T-cell (primary cell): ENCODE data around the gene PNMA8C. TPM values are rescaled to one million over a fixed set of nuclear protein-coding genes. Genes with fewer than 3 reads are reported as not detected.
"Not testable (repeated sequence)": the region's sequence is repeated elsewhere in the genome, so short reads cannot be mapped to it uniquely, and the experiment has no call there.

Experiments
- ATAC-seq, 4 experiments: fragments of 200-7000 bp in 3 of 4; fragments of 150-1000 bp in 1 of 4; cut with Tn5 transposase; replicated peaks in 1 of 4; 1 replicate in 3 of 4; 2 replicates in 1 of 4; pipeline ENCODE4 v1.10.0; 2021; ENCODE audit warnings: moderate library complexity in 3 of 4, mild to moderate bottlenecking in 2 of 4, moderate number of reproducible peaks in 1 of 4
- CTCF ChIA-PET, 2 donors: fragments of 300-600 bp; sonication (Branson Sonifier 250); formaldehyde crosslinking; loops; one replicate each; lab custom pipeline; 2022; ENCODE audit warnings: antibody characterized with exemption in 2 of 2; lab: Charles Lee
- POLR2A ChIA-PET, 2 donors: fragments of 300-600 bp; sonication (Branson Sonifier 250); formaldehyde crosslinking; loops; one replicate each; lab custom pipeline; 2022; ENCODE audit warnings: antibody characterized with exemption in 2 of 2; lab: Charles Lee
- DNase-seq, 35 experiments: peaks; one replicate each; pipeline versions ENCODE4 v3.0.0 to v3.0.0-alpha.2; 2013 to 2023
- H3K27ac ChIP-seq: one replicate; pipeline ENCODE4 v1.5.1; 2013; ENCODE audit warnings: low read length
- H3K27me3 ChIP-seq, 2 experiments: replicated peaks in 1 of 2; 1 replicate in 1 of 2; 2 replicates in 1 of 2; pipeline versions ENCODE4 v1.6.1 to v1.7.0; 2013; ENCODE audit warnings: low read length in 1 of 2, mixed read lengths in 1 of 2; ENCODE audit not compliant: control insufficient read depth in 2 of 2, insufficient read depth in 2 of 2; ENCODE audit errors: extremely low read depth in 1 of 2
- H3K36me3 ChIP-seq, 2 donors: 1 replicate in 1 of 2; 2 replicates in 1 of 2; pipeline versions ENCODE4 v1.6.1 to v1.7.0; 2013; ENCODE audit warnings: low read length in 1 of 2; ENCODE audit not compliant: control insufficient read depth in 2 of 2, insufficient read depth in 1 of 2; ENCODE audit errors: extremely low read depth in 1 of 2
- H3K4me1 ChIP-seq, 2 experiments: 1 replicate in 1 of 2; 2 replicates in 1 of 2; pipeline versions ENCODE4 v1.6.1 to v1.7.0; 2013; ENCODE audit warnings: low read length in 2 of 2, mixed read lengths in 1 of 2; ENCODE audit not compliant: insufficient read depth in 2 of 2, control insufficient read depth in 1 of 2; ENCODE audit errors: extremely low read depth in 1 of 2
- H3K4me3 ChIP-seq, 2 donors: 1 replicate in 1 of 2; 2 replicates in 1 of 2; pipeline versions ENCODE4 v1.5.1 to v1.7.0; 2013; ENCODE audit warnings: mild to moderate bottlenecking in 2 of 2, low read length in 1 of 2, moderate library complexity in 1 of 2; ENCODE audit not compliant: control insufficient read depth in 1 of 2; ENCODE audit errors: extremely low read depth in 1 of 2
- H3K9me3 ChIP-seq: 2 replicates; pipeline ENCODE4 v1.7.0; 2013
- H3K27ac Mint-ChIP-seq, 2 donors: one replicate each; pipeline ENCODE4 v1.8.0; 2020 to 2021; ENCODE audit warnings: mild to moderate bottlenecking in 2 of 2, mixed read lengths in 2 of 2
- H3K27me3 Mint-ChIP-seq, 2 donors: one replicate each; pipeline ENCODE4 v1.8.0; 2021 to 2022; ENCODE audit warnings: mixed read lengths in 2 of 2
- H3K36me3 Mint-ChIP-seq: one replicate; pipeline ENCODE4 v1.8.0; 2021; ENCODE audit warnings: mixed read lengths
- H3K4me1 Mint-ChIP-seq, 3 donors: one replicate each; pipeline ENCODE4 v1.8.0; 2020 to 2022; ENCODE audit warnings: mixed read lengths in 3 of 3, mild to moderate bottlenecking in 1 of 3
- H3K4me3 Mint-ChIP-seq, 3 donors: one replicate each; pipeline ENCODE4 v1.8.0; 2020 to 2022; ENCODE audit warnings: mild to moderate bottlenecking in 3 of 3, mixed read lengths in 3 of 3, moderate library complexity in 3 of 3
- H3K9me3 Mint-ChIP-seq, 3 donors: one replicate each; pipeline ENCODE4 v1.8.0; 2020 to 2022; ENCODE audit warnings: mixed read lengths in 3 of 3
- WGBS: methylation state at CpG from one replicate; pipeline ENCODE4 v1.1.5; 2013; ENCODE audit warnings: missing lambda C conversion rate; ENCODE audit not compliant: insufficient coverage; 5-methylcytosine and 5-hydroxymethylcytosine counted together
- total RNA-seq, 35 experiments: library from RNA in 6 of 35; stranded (reverse) in 6 of 35; fragments of 120-200 nt in 1 of 35; gene quantifications; one replicate each; pipeline versions ENCODE4 v1.2.1 to v1.2.4 and lab custom pipeline; 2013 to 2026

Gene PNMA8C
- total RNA-seq, 5 donors from 2014 or later (not counting 1 experiment from before 2014, with no cell fraction given): not detected

- Histone ChIP-seq H3K4me3 (no peak overlapping the region), H3K27me3 (peaks cover 0 to 9% of the 10 kb centered on the region in 2 experiments), H3K9me3 (no peaks in the 10 kb centered on the region), H3K4me1 (no peaks in the 10 kb centered on the region), H3K27ac (no peak overlapping the region), H3K36me3 (no peaks in the 10 kb centered on the region)
- H3K9me3 Mint-ChIP-seq: no peaks in the 10 kb centered on the region
- H3K4me1 Mint-ChIP-seq: peaks cover 0 to 4% (median 0%) of the 10 kb centered on the region in 3 donors
- H3K36me3 Mint-ChIP-seq: no peaks in the 10 kb centered on the region
- H3K27me3 Mint-ChIP-seq: peaks cover 8 to 11% of the 10 kb centered on the region in 2 donors
- POLR2A ChIA-PET: no interaction called here
- ATAC-seq (no peak), DNase-seq (no peak)
- WGBS: 59% methylated on average over 5 of the region's 8 CpGs
- CTCF ChIA-PET: no interaction called here
- no peak overlapping the region for H3K27ac Mint-ChIP-seq
- no peak overlapping the region for H3K4me3 Mint-ChIP-seq
These were observed 14.2 kb upstream of the PNMA8C start for GRCh38 chr19:46442808-46443450.

GRCh38 chr19:46441866-46442265, 13.1 kb upstream of the PNMA8C start:
- Mint-ChIP-seq H3K4me1 (peaks cover 0 to 4% (median 0%) of the 10 kb centered on the region in 3 donors), H3K27me3 (peaks cover 5 to 10% of the 10 kb centered on the region in 2 donors), H3K9me3 (no peaks in the 10 kb centered on the region), H3K4me3 (no peak overlapping the region), H3K36me3 (no peaks in the 10 kb centered on the region), H3K27ac (no peak overlapping the region)
- ChIA-PET POLR2A (no interaction called here), CTCF (interaction anchor here in 1 of 2 donors (0.6 kb wide), 1 partner anchor 13 kb away, joined by 4 read pairs; no protein-coding TSS in a partner anchor)
- WGBS: no CpG with 5 or more reads among the region's 1 CpG
- Histone ChIP-seq H3K4me1 (no peaks in the 10 kb centered on the region), H3K4me3 (no peak overlapping the region), H3K27me3 (peaks cover 0 to 6% of the 10 kb centered on the region in 2 experiments), H3K9me3 (no peaks in the 10 kb centered on the region), H3K36me3 (no peaks in the 10 kb centered on the region), H3K27ac (no peak overlapping the region)
- DNase-seq (no peak), ATAC-seq (no peak)

GRCh38 chr19:46435689-46436088, 7.0 kb upstream of the PNMA8C start:
- ATAC-seq, H3K9me3 ChIP-seq, DNase-seq, H3K4me1 Mint-ChIP-seq, H3K4me3 Mint-ChIP-seq, H3K36me3 ChIP-seq, H3K4me3 ChIP-seq, H3K9me3 Mint-ChIP-seq, CTCF ChIA-PET, H3K27ac ChIP-seq, H3K4me1 ChIP-seq, H3K27ac Mint-ChIP-seq, H3K36me3 Mint-ChIP-seq: not testable (repeated sequence)
- 100% methylated on average over 2 of the region's 4 CpGs for WGBS
- peaks cover 4 to 29% of the 10 kb centered on the region in 2 experiments for H3K27me3 ChIP-seq
- POLR2A ChIA-PET: interaction anchor here in 1 of 2 donors (0.5 kb wide), 1 partner anchor 140 kb away, joined by 5 read pairs; no protein-coding TSS in a partner anchor
- peaks cover 26 to 37% of the 10 kb centered on the region in 2 donors for H3K27me3 Mint-ChIP-seq

GRCh38 chr19:46435009-46435408, 6.3 kb upstream of the PNMA8C start:
- Histone ChIP-seq H3K27me3 (peaks cover 5 to 32% of the 10 kb centered on the region in 2 experiments), H3K36me3 (no peaks in the 10 kb centered on the region), H3K4me1 (no peaks in the 10 kb centered on the region), H3K27ac (no peak overlapping the region), H3K4me3 (no peak overlapping the region), H3K9me3 (no peaks in the 10 kb centered on the region)
- DNase-seq: no peak
- ChIA-PET POLR2A (interaction anchor here in 1 of 2 donors (0.5 kb wide), 1 partner anchor 139 kb away, joined by 5 read pairs; no protein-coding TSS in a partner anchor), CTCF (no interaction called here)
- Mint-ChIP-seq H3K27me3 (peaks cover 32 to 44% of the 10 kb centered on the region in 2 donors), H3K36me3 (no peaks in the 10 kb centered on the region), H3K4me3 (no peak overlapping the region), H3K9me3 (no peaks in the 10 kb centered on the region), H3K4me1 (peaks cover 0 to under 1% (median 0%) of the 10 kb centered on the region in 3 donors), H3K27ac (no peak overlapping the region)
- 68% methylated on average over 3 of the region's 6 CpGs for WGBS
- no peak for ATAC-seq

GRCh38 chr19:46433470-46433869, 4.7 kb upstream of the PNMA8C start:
- Mint-ChIP-seq H3K27me3 (peaks cover 47 to 58% of the 10 kb centered on the region in 2 donors), H3K4me1 (peaks cover 8 to 11% (median 9%) of the 10 kb centered on the region in 3 donors)
- CTCF ChIA-PET: interaction anchor here in 1 of 2 donors (0.6 kb wide), 1 partner anchor 420 kb away, joined by 3 read pairs; no protein-coding TSS in a partner anchor
- peaks cover 5 to 41% of the 10 kb centered on the region in 2 experiments for H3K27me3 ChIP-seq
- ATAC-seq, H3K4me1 ChIP-seq, H3K4me3 Mint-ChIP-seq, H3K36me3 Mint-ChIP-seq, H3K9me3 Mint-ChIP-seq, H3K4me3 ChIP-seq, H3K27ac ChIP-seq, H3K27ac Mint-ChIP-seq, H3K36me3 ChIP-seq, DNase-seq, H3K9me3 ChIP-seq: not testable (repeated sequence)
- POLR2A ChIA-PET: interaction anchor here in 1 of 2 donors (0.6 kb wide), 1 partner anchor 93 kb away, joined by 6 read pairs; no protein-coding TSS in a partner anchor
- 76% methylated on average over 6 of the region's 7 CpGs for whole genome bisulfite sequencing

- no peak overlapping the region for H3K27ac Mint-ChIP-seq
- CTCF ChIA-PET: interaction anchor here in 1 of 2 donors (0.7 kb wide), 1 partner anchor 51 kb away, joined by 8 read pairs; no protein-coding TSS in a partner anchor
- H3K4me3 Mint-ChIP-seq: no peak overlapping the region
- H3K36me3 ChIP-seq: no peaks in the 10 kb centered on the region
- H3K9me3 ChIP-seq: no peaks in the 10 kb centered on the region
- peaks cover 5 to 48% of the 10 kb centered on the region in 2 experiments for H3K27me3 ChIP-seq
- peaks cover 0 to 18% of the 10 kb centered on the region in 2 experiments for H3K4me1 ChIP-seq
- H3K9me3 Mint-ChIP-seq: no peaks in the 10 kb centered on the region
- no peaks in the 10 kb centered on the region for H3K36me3 Mint-ChIP-seq
- POLR2A ChIA-PET: no interaction called here
- H3K4me3 ChIP-seq: no peak overlapping the region
- peaks cover 20 to 24% (median 21%) of the 10 kb centered on the region in 3 donors for H3K4me1 Mint-ChIP-seq
- no peak for DNase-seq
- no peak for ATAC-seq
- 28% methylated on average over 3 of the region's 10 CpGs for WGBS
- H3K27ac ChIP-seq: no peak overlapping the region
- H3K27me3 Mint-ChIP-seq: peaks cover 62 to 71% of the 10 kb centered on the region in 2 donors
These were observed 3.1 kb upstream of the PNMA8C start for GRCh38 chr19:46431824-46432223.
